Activated CD4-positive, alpha-beta memory T cell treated with anti-CD3 and anti-CD28 coated beads for 36 hours (primary cell): ENCODE data around the gene GALNT10. TPM values are rescaled to one million over a fixed set of nuclear protein-coding genes. Genes with fewer than 3 reads are reported as not detected.

Experiments used
- CTCF ChIA-PET: fragments of 350-600 bp; sonication (Branson Sonifier 250); formaldehyde crosslinking; loops from one replicate; lab custom pipeline; 2021; ENCODE audit warnings: antibody characterized with exemption, inconsistent platforms; lab: Charles Lee
- POLR2A ChIA-PET: fragments of 350-600 bp; sonication (Branson Sonifier 250); formaldehyde crosslinking; loops from one replicate; lab custom pipeline; 2021; ENCODE audit warnings: antibody characterized with exemption; lab: Charles Lee
- DNase-seq: peaks from one replicate; pipeline ENCODE4 v3.0.0-alpha.2; 2020
- H3K27ac Mint-ChIP-seq: one replicate; pipeline ENCODE4 v1.8.0; 2021; ENCODE audit warnings: mixed read lengths
- H3K27me3 Mint-ChIP-seq: one replicate; pipeline ENCODE4 v1.8.0; 2021; ENCODE audit warnings: mixed read lengths
- H3K36me3 Mint-ChIP-seq: one replicate; pipeline ENCODE4 v1.8.0; 2021; ENCODE audit warnings: mixed read lengths
- H3K4me1 Mint-ChIP-seq: one replicate; pipeline ENCODE4 v1.8.0; 2021; ENCODE audit warnings: low read depth, mixed read lengths
- H3K4me3 Mint-ChIP-seq: one replicate; pipeline ENCODE4 v1.8.0; 2021; ENCODE audit warnings: mild to moderate bottlenecking, mixed read lengths
- H3K9me3 Mint-ChIP-seq: one replicate; pipeline ENCODE4 v1.8.0; 2021; ENCODE audit warnings: mixed read lengths
- intact Hi-C: fragments of 100-400 bp; cut with micrococcal nuclease; formaldehyde crosslinking; loops from one replicate; pipeline ENCODE4 v1.15.1; 2023
- total RNA-seq, 2 experiments: library from RNA; stranded (reverse); gene quantifications; one replicate each; pipeline ENCODE4 v1.2.3, GENCODE V29; 2021

The GALNT10 gene
- total RNA-seq, 2 experiments from 2014 or later, result 23.8 to 26.9 TPM

- Mint-ChIP-seq H3K36me3 (no peaks in the 10 kb centered on the region), H3K4me1 (no peaks in the 10 kb centered on the region), H3K27ac (no peak overlapping the region), H3K4me3 (no peak overlapping the region), H3K9me3 (no peaks in the 10 kb centered on the region), H3K27me3 (peaks cover 3% of the 10 kb centered on the region)
- intact Hi-C loops, result no loop called here
- no peak for DNase-seq
- CTCF ChIA-PET, result interaction anchor here (1.3 to 8.4 kb wide), 10 partner anchors 10 to 228 kb away, joined by 3 to 88 read pairs (median 12); partner anchors contain the start of gene GALNT10
- POLR2A ChIA-PET, result no interaction called here
These were observed 9.4 kb upstream of the GALNT10 start for GRCh38 chr5:154181161-154181560.

- peaks cover 3% of the 10 kb centered on the region for H3K36me3 Mint-ChIP-seq
- H3K4me3 Mint-ChIP-seq, result peak overlapping the region; percentile 80
- POLR2A ChIA-PET, result interaction anchor here (0.6 to 3.4 kb wide), 7 partner anchors 13 to 151 kb away, joined by 3 to 27 read pairs (median 3); partner anchors contain the start of genes FAM114A2 and MFAP3
- H3K27me3 Mint-ChIP-seq, result peaks cover 5% of the 10 kb centered on the region
- CTCF ChIA-PET, result interaction anchor here (0.7 to 7.9 kb wide), 19 partner anchors 9 to 215 kb away, joined by 3 to 60 read pairs (median 4); no protein-coding TSS in a partner anchor
- no peaks in the 10 kb centered on the region for H3K9me3 Mint-ChIP-seq
- no peak for DNase-seq
- peaks cover 37% of the 10 kb centered on the region for H3K4me1 Mint-ChIP-seq
- peak overlapping the region; percentile 55 for H3K27ac Mint-ChIP-seq
- intact Hi-C loops, result no loop called here
These were observed 1.2 kb upstream of the GALNT10 start for GRCh38 chr5:154189256-154189818.

- intact Hi-C loops, result loop anchor here (1.0 to 10.0 kb wide), 5 partner anchors 37 to 665 kb away; partner anchors contain the start of genes CNOT8, FAM114A2, FAXDC2 and MFAP3
- POLR2A ChIA-PET, result interaction anchor here (0.6 to 3.4 kb wide), 13 partner anchors 9 to 256 kb away, joined by 3 to 27 read pairs (median 3); partner anchors contain the start of genes FAM114A2 and MFAP3
- CTCF ChIA-PET, result interaction anchor here (0.7 to 7.9 kb wide), 25 partner anchors 8 to 215 kb away, joined by 3 to 60 read pairs (median 4); no protein-coding TSS in a partner anchor
- peak; percentile 83 for DNase-seq
- peak overlapping the region; percentile 55 for H3K27ac Mint-ChIP-seq
- H3K4me3 Mint-ChIP-seq, result peak overlapping the region; percentile 80
- peaks cover 3% of the 10 kb centered on the region for H3K36me3 Mint-ChIP-seq
- peaks cover 39% of the 10 kb centered on the region for H3K4me1 Mint-ChIP-seq
- H3K27me3 Mint-ChIP-seq, result peaks cover 5% of the 10 kb centered on the region
- H3K9me3 Mint-ChIP-seq, result no peaks in the 10 kb centered on the region
These were observed 526 bp upstream of the GALNT10 start for GRCh38 chr5:154189819-154190594.

GRCh38 chr5:154191467-154192261 is 1.1 kb downstream of the GALNT10 start:
- intact Hi-C loops, result loop anchor here (2.0 to 10.0 kb wide), 4 partner anchors 36 to 663 kb away; partner anchors contain the start of genes CNOT8 and FAXDC2
- Mint-ChIP-seq H3K9me3 (no peaks in the 10 kb centered on the region), H3K4me3 (peak overlapping the region; percentile 95), H3K4me1 (peaks cover 44% of the 10 kb centered on the region), H3K27ac (peak overlapping the region; percentile 83), H3K27me3 (peaks cover 5% of the 10 kb centered on the region), H3K36me3 (peaks cover 13% of the 10 kb centered on the region)
- peak; percentile 31 for DNase-seq
- CTCF ChIA-PET, result interaction anchor here (1.4 to 7.9 kb wide), 6 partner anchors 11 to 213 kb away, joined by 4 to 60 read pairs (median 36); no protein-coding TSS in a partner anchor
- POLR2A ChIA-PET, result interaction anchor here (3.4 kb wide), 1 partner anchor 11 kb away, joined by 27 read pairs; no protein-coding TSS in a partner anchor

GRCh38 chr5:154193283-154193682 is 2.8 kb downstream of the GALNT10 start:
- no peak for DNase-seq
- intact Hi-C loops, result loop anchor here (5.0 to 10.0 kb wide), 2 partner anchors 34 to 662 kb away; partner anchors contain the start of genes CNOT8 and FAXDC2
- Mint-ChIP-seq H3K27ac (no peak overlapping the region), H3K27me3 (peaks cover 5% of the 10 kb centered on the region), H3K4me1 (peaks cover 58% of the 10 kb centered on the region), H3K4me3 (no peak overlapping the region), H3K36me3 (peaks cover 18% of the 10 kb centered on the region), H3K9me3 (no peaks in the 10 kb centered on the region)
- POLR2A ChIA-PET, result interaction anchor here (1.2 to 1.9 kb wide), 2 partner anchors 9 to 28 kb away, joined by 3 to 5 read pairs; no protein-coding TSS in a partner anchor
- CTCF ChIA-PET, result interaction anchor here (1.7 to 7.9 kb wide), 3 partner anchors 13 to 212 kb away, joined by 4 to 60 read pairs (median 42); no protein-coding TSS in a partner anchor

- Mint-ChIP-seq H3K27ac (no peak overlapping the region), H3K27me3 (peaks cover 5% of the 10 kb centered on the region), H3K9me3 (no peaks in the 10 kb centered on the region), H3K4me1 (peaks cover 62% of the 10 kb centered on the region), H3K36me3 (peaks cover 19% of the 10 kb centered on the region), H3K4me3 (no peak overlapping the region)
- CTCF ChIA-PET, result interaction anchor here (1.7 to 7.9 kb wide), 3 partner anchors 13 to 211 kb away, joined by 4 to 60 read pairs (median 42); no protein-coding TSS in a partner anchor
- POLR2A ChIA-PET, result interaction anchor here (1.2 to 1.9 kb wide), 2 partner anchors 8 to 27 kb away, joined by 3 to 5 read pairs; no protein-coding TSS in a partner anchor
- no peak for DNase-seq
- intact Hi-C loops, result loop anchor here (5.0 to 10.0 kb wide), 2 partner anchors 34 to 661 kb away; partner anchors contain the start of genes CNOT8 and FAXDC2
These were observed 3.2 kb downstream of the GALNT10 start for GRCh38 chr5:154193701-154194121.

- Mint-ChIP-seq H3K9me3 (no peaks in the 10 kb centered on the region), H3K36me3 (peaks cover 24% of the 10 kb centered on the region), H3K4me3 (no peak overlapping the region), H3K4me1 (peaks cover 62% of the 10 kb centered on the region), H3K27me3 (no peaks in the 10 kb centered on the region), H3K27ac (no peak overlapping the region)
- intact Hi-C loops, result loop anchor here (5.0 to 10.0 kb wide), 5 partner anchors 33 to 660 kb away; partner anchors contain the start of genes CNOT8, FAXDC2 and LARP1
- POLR2A ChIA-PET, result interaction anchor here (1.9 kb wide), 1 partner anchor 7 kb away, joined by 5 read pairs; no protein-coding TSS in a partner anchor
- DNase-seq, result no peak
- CTCF ChIA-PET, result interaction anchor here (1.7 to 7.9 kb wide), 2 partner anchors 123 to 210 kb away, joined by 4 to 60 read pairs; no protein-coding TSS in a partner anchor
These were observed 4.1 kb downstream of the GALNT10 start for GRCh38 chr5:154194345-154195329.

GRCh38 chr5:154196281-154196680 is 5.7 kb downstream of the GALNT10 start:
- POLR2A ChIA-PET, result interaction anchor here (0.6 kb wide), 1 partner anchor 76 kb away, joined by 3 read pairs; no protein-coding TSS in a partner anchor
- peaks cover 26% of the 10 kb centered on the region for H3K36me3 Mint-ChIP-seq

GRCh38 chr5:154196955-154197652 is 6.6 kb downstream of the GALNT10 start:
- ChIA-PET CTCF (interaction anchor here (0.6 to 4.0 kb wide), 11 partner anchors 15 to 223 kb away, joined by 3 to 27 read pairs (median 8); no protein-coding TSS in a partner anchor), POLR2A (interaction anchor here (1.1 to 1.3 kb wide), 3 partner anchors 10 to 19 kb away, joined by 3 read pairs; no protein-coding TSS in a partner anchor)
- intact Hi-C loops, result loop anchor here (5.0 to 10.0 kb wide), 4 partner anchors 115 to 658 kb away; partner anchors contain the start of genes CNOT8, FAXDC2 and LARP1
- H3K4me1 Mint-ChIP-seq, result peaks cover 71% of the 10 kb centered on the region
- no peaks in the 10 kb centered on the region for H3K9me3 Mint-ChIP-seq
- H3K27ac Mint-ChIP-seq, result peak overlapping the region; percentile 65
- peaks cover 26% of the 10 kb centered on the region for H3K36me3 Mint-ChIP-seq
- no peak for DNase-seq
- no peak overlapping the region for H3K4me3 Mint-ChIP-seq
- no peaks in the 10 kb centered on the region for H3K27me3 Mint-ChIP-seq

More at GRCh38 chr5:154196281-154196680, 5.7 kb downstream of the GALNT10 start:
- DNase-seq, result no peak
- CTCF ChIA-PET, result interaction anchor here (1.3 to 4.0 kb wide), 6 partner anchors 16 to 209 kb away, joined by 4 to 27 read pairs (median 10); no protein-coding TSS in a partner anchor
- no peaks in the 10 kb centered on the region for H3K27me3 Mint-ChIP-seq
- no peak overlapping the region for H3K4me3 Mint-ChIP-seq
- H3K27ac Mint-ChIP-seq, result peak overlapping the region; percentile 29
- H3K4me1 Mint-ChIP-seq, result peaks cover 70% of the 10 kb centered on the region
- intact Hi-C loops, result loop anchor here (5.0 to 10.0 kb wide), 4 partner anchors 116 to 659 kb away; partner anchors contain the start of genes CNOT8, FAXDC2 and LARP1
- H3K9me3 Mint-ChIP-seq, result no peaks in the 10 kb centered on the region
